HCT116 (cell line): ENCODE data around the gene POLR1B. TPM values are rescaled to one million over a fixed set of nuclear protein-coding genes. Genes with fewer than 3 reads are reported as not detected.

Source experiments
- ATAC-seq: fragments of 200-7000 bp; cut with Tn5 transposase; 2 replicates; pipeline ENCODE4 v1.9.1; 2020; ENCODE audit warnings: mild to moderate bottlenecking, moderate library complexity
- BruUV-seq: library from RNA; stranded (reverse); fragments of 400-500 nt; replicated peaks from 2 replicates; lab custom pipeline; 2021; lab: Mats Ljungman, UMichigan
- CTCF ChIA-PET: fragments of 300-600 bp; sonication (Branson Sonifier 250); formaldehyde crosslinking; loops from one replicate; lab custom pipeline; 2021; ENCODE audit warnings: antibody characterized with exemption; lab: Charles Lee
- POLR2A ChIA-PET: fragments of 300-600, 350-600 bp; sonication (Branson Sonifier 250); formaldehyde crosslinking; loops from one replicate; lab custom pipeline; 2021; ENCODE audit warnings: antibody characterized with exemption; lab: Charles Lee
- RAD21 ChIA-PET, 2 experiments: fragments of 300-600 bp; sonication (Branson Sonifier 250); formaldehyde crosslinking; loops; one replicate each; lab custom pipeline; 2023; ENCODE audit warnings: low total read pairs in 2 of 2; ENCODE audit not compliant: uncharacterized antibody in 2 of 2, unreplicated experiment in 2 of 2, low non-redundant PET in 1 of 2; lab: Charles Lee
- DNase-seq: peaks from one replicate; pipeline ENCODE4 v3.0.0-alpha.2; 2010; ENCODE audit warnings: low read depth, low spot score
- H2AFZ ChIP-seq: fragments of 200-600 bp; shearing (Covaris generic), sonication (generic); 2 replicates; pipeline ENCODE4 v1.6.1; 2017; ENCODE audit warnings: low read depth, mixed run types, mixed read lengths, antibody characterized with exemption, low read length; ENCODE audit not compliant: poor library complexity, severe bottlenecking
- H3K27ac ChIP-seq: 2 replicates; pipeline ENCODE4 v1.5.1; 2012; ENCODE audit warnings: low read depth, low read length
- H3K27me3 ChIP-seq: fragments of 200-600 bp; sonication (generic); 2 replicates; pipeline ENCODE4 v1.6.1; 2016; ENCODE audit warnings: mixed run types, low read length, mixed read lengths; ENCODE audit not compliant: insufficient read depth
- H3K36me3 ChIP-seq, 2 experiments: fragments of 200-500 bp in 1 of 2; fragments of 200-600 bp in 1 of 2; sonication (Bioruptor generic) in 1 of 2; sonication (generic) in 1 of 2; 2 replicates each; pipeline versions ENCODE4 v1.5.1 to v1.6.1; 2014 to 2016; ENCODE audit warnings: low read length in 2 of 2, inconsistent platforms in 1 of 2, mixed read lengths in 1 of 2, mixed run types in 1 of 2; ENCODE audit not compliant: insufficient read depth in 2 of 2, control insufficient read depth in 1 of 2
- H3K4me1 ChIP-seq, 2 experiments: fragments of 200-600 bp in 1 of 2; sonication (generic) in 1 of 2; 2 replicates each; pipeline versions ENCODE4 v1.5.1 to v1.6.1; 2012 to 2017; ENCODE audit warnings: low read length in 2 of 2, inconsistent platforms in 1 of 2, mild to moderate bottlenecking in 1 of 2, mixed read lengths in 1 of 2, mixed run types in 1 of 2, moderate library complexity in 1 of 2; ENCODE audit not compliant: insufficient read depth in 2 of 2, control insufficient read depth in 1 of 2
- H3K4me2 ChIP-seq: fragments of 200-600 bp; sonication (generic); 2 replicates; pipeline ENCODE4 v1.6.1; 2017; ENCODE audit warnings: mixed run types, low read length, mixed read lengths
- H3K4me3 ChIP-seq, 2 experiments: fragments of 200-600 bp in 1 of 2; sonication (generic) in 1 of 2; replicated peaks in 1 of 2; 2 replicates each; pipeline ENCODE4 v1.5.1; 2011 to 2016; ENCODE audit warnings: low read length in 2 of 2, control low read depth in 1 of 2, low read depth in 1 of 2, mild to moderate bottlenecking in 1 of 2, mixed read lengths in 1 of 2, mixed run types in 1 of 2
- H3K79me2 ChIP-seq: fragments of 200-600 bp; sonication (generic); 2 replicates; pipeline ENCODE4 v1.6.1; 2017; ENCODE audit warnings: mild to moderate bottlenecking, mixed run types, low read length, moderate library complexity, mixed read lengths; ENCODE audit not compliant: insufficient read depth
- H3K9ac ChIP-seq: fragments of 200-600 bp; sonication (generic); 2 replicates; pipeline ENCODE4 v1.6.1; 2016; ENCODE audit warnings: low read length, mixed read lengths
- H3K9me2 ChIP-seq: fragments of 200-600 bp; sonication (generic), shearing (Covaris generic); 2 replicates; pipeline ENCODE4 v1.6.1; 2017; ENCODE audit warnings: mixed run types, mild to moderate bottlenecking, moderate library complexity; ENCODE audit not compliant: insufficient read depth
- H3K9me3 ChIP-seq, 2 experiments: fragments of 200-500 bp in 1 of 2; fragments of 200-600 bp in 1 of 2; sonication (Bioruptor generic) in 1 of 2; sonication (generic) in 1 of 2; 2 replicates each; pipeline ENCODE4 v1.6.1; 2014 to 2017; ENCODE audit warnings: low read length in 2 of 2, mixed read lengths in 2 of 2, inconsistent platforms in 1 of 2, low read depth in 1 of 2, mild to moderate bottlenecking in 1 of 2, mixed run types in 1 of 2, moderate library complexity in 1 of 2; ENCODE audit not compliant: control insufficient read depth in 1 of 2, insufficient read depth in 1 of 2
- H4K20me1 ChIP-seq: fragments of 200-600 bp; sonication (generic), shearing (Covaris generic); 2 replicates; pipeline ENCODE4 v1.6.1; 2017; ENCODE audit warnings: mixed run types, mild to moderate bottlenecking, moderate library complexity; ENCODE audit not compliant: insufficient read depth
- CBX3 ChIP-seq: IDR thresholded peaks from 2 replicates; pipeline ENCODE4 v1.6.1; 2012; ENCODE audit warnings: low read depth
- CEBPB ChIP-seq: IDR thresholded peaks from 2 replicates; pipeline ENCODE4 v1.6.1; 2012; ENCODE audit warnings: low read depth
- EGR1 ChIP-seq: IDR thresholded peaks from 2 replicates; pipeline ENCODE4 v1.6.1; 2012; ENCODE audit warnings: low read depth
- ELF1 ChIP-seq: IDR thresholded peaks from 2 replicates; pipeline ENCODE4 v1.6.1; 2012; ENCODE audit warnings: low read depth, borderline replicate concordance
- EZH2 ChIP-seq: fragments of 200-600 bp; sonication (generic); IDR thresholded peaks from 2 replicates; pipeline ENCODE4 v1.6.1; 2017; ENCODE audit warnings: antibody characterized with exemption, mixed run types
- EZH2phosphoT487 ChIP-seq: fragments of 200-600 bp; IDR thresholded peaks from 2 replicates; pipeline ENCODE4 v1.6.1; 2018; ENCODE audit warnings: antibody characterized with exemption, borderline replicate concordance
- JUND ChIP-seq: IDR thresholded peaks from 2 replicates; pipeline ENCODE4 v1.6.1; 2012
- POLR2A ChIP-seq: IDR thresholded peaks from 2 replicates; pipeline ENCODE4 v1.7.0; 2011; ENCODE audit warnings: borderline replicate concordance; ENCODE audit not compliant: insufficient read depth, insufficient read length; ENCODE audit errors: extremely low read depth
- POLR2AphosphoS5 ChIP-seq: IDR thresholded peaks from 2 replicates; pipeline ENCODE4 v1.6.1; 2011; ENCODE audit warnings: mild to moderate bottlenecking, low read depth, low read length, moderate library complexity
- RAD21 ChIP-seq: IDR thresholded peaks from 2 replicates; pipeline ENCODE4 v1.6.1; 2012; ENCODE audit warnings: low read depth, mild to moderate bottlenecking
- REST ChIP-seq: IDR thresholded peaks from 2 replicates; pipeline ENCODE4 v1.6.1; 2012; ENCODE audit warnings: low read depth
- SIN3A ChIP-seq: IDR thresholded peaks from 2 replicates; pipeline ENCODE4 v1.6.1; 2012; ENCODE audit warnings: low read depth
- SRF ChIP-seq: IDR thresholded peaks from 2 replicates; pipeline ENCODE4 v1.6.1; 2012; ENCODE audit warnings: low read depth
- YY1 ChIP-seq: IDR thresholded peaks from 2 replicates; pipeline ENCODE4 v1.6.1; 2011; ENCODE audit warnings: low read length, low read depth, moderate library complexity, mild to moderate bottlenecking; ENCODE audit not compliant: insufficient replicate concordance; ENCODE audit errors: extremely low read depth
- ZFX ChIP-seq: fragments of 450-650 bp; IDR thresholded peaks from 2 replicates; pipeline ENCODE4 v1.6.1; 2017
- ZNF274 ChIP-seq: fragments of 200-500 bp; sonication (Bioruptor generic); IDR thresholded peaks from 2 replicates; pipeline ENCODE4 v1.6.1; 2014; ENCODE audit warnings: mild to moderate bottlenecking, low read depth, low read length, inconsistent platforms
- intact Hi-C: fragments of 100-400 bp; cut with micrococcal nuclease; formaldehyde crosslinking; loops from 2 replicates; pipeline ENCODE4 v1.10.0; 2022
- total RNA-seq: library from RNA; stranded (reverse); gene quantifications from one replicate; pipeline ENCODE4 v1.2.1, GENCODE V29; 2021; ENCODE audit not compliant: unreplicated experiment
- TF ChIP-seq, protein P1 (sequence below): IDR thresholded peaks from 2 replicates; pipeline ENCODE4 v1.6.1; 2012
- TF ChIP-seq, protein P2 (sequence below): IDR thresholded peaks from 2 replicates; pipeline ENCODE4 v1.6.1; 2011; ENCODE audit warnings: mild to moderate bottlenecking, low read length, moderate library complexity; ENCODE audit not compliant: insufficient replicate concordance; ENCODE audit errors: extremely low read depth

The POLR1B gene
- total RNA-seq, 1 experiment from 2014 or later = 57.7 TPM

- Histone ChIP-seq H2AFZ (no peak overlapping the region), H3K36me3 (peaks cover 14 to 20% of the 10 kb centered on the region in 2 experiments), H3K4me3 (no peak overlapping the region), H3K27me3 (no peaks in the 10 kb centered on the region), H3K9ac (no peak overlapping the region), H3K27ac (no peak overlapping the region), H3K4me1 (no peaks in the 10 kb centered on the region), H3K9me2 (no peaks in the 10 kb centered on the region), H3K79me2 (no peaks in the 10 kb centered on the region)
- ChIA-PET POLR2A (no interaction called here), RAD21 (no interaction called here), CTCF (no interaction called here)
- ATAC-seq (no peak), DNase-seq (no peak)
- BruUV-seq = no TSS peak
- intact Hi-C loops = no loop called here
- TF ChIP-seq YY1 = no peak
- TF ChIP-seq, all 23 proteins: peak for 0
- Histone ChIP-seq H3K4me2 (no peak overlapping the region), H3K9me3 (no peaks in the 10 kb centered on the region), H4K20me1 (no peaks in the 10 kb centered on the region)
Observed at GRCh38 chr2:112528541-112528940, 13.7 kb upstream of the POLR1B start.

- intact Hi-C loops = no loop called here
- CTCF ChIA-PET = no interaction called here
- Histone ChIP-seq H2AFZ (no peak overlapping the region), H4K20me1 (no peaks in the 10 kb centered on the region), H3K9me2 (no peaks in the 10 kb centered on the region), H3K27me3 (no peaks in the 10 kb centered on the region), H3K79me2 (no peaks in the 10 kb centered on the region), H3K9ac (no peak overlapping the region), H3K9me3 (no peaks in the 10 kb centered on the region), H3K4me3 (no peak overlapping the region), H3K4me1 (no peaks in the 10 kb centered on the region), H3K36me3 (peaks cover 14 to 20% of the 10 kb centered on the region in 2 experiments), H3K4me2 (no peak overlapping the region), H3K27ac (no peak overlapping the region)
- no peak for TF ChIP-seq CEBPB
- no peak for TF ChIP-seq SRF
- TF ChIP-seq CBX3 = no peak
- TF ChIP-seq, protein P1, sequence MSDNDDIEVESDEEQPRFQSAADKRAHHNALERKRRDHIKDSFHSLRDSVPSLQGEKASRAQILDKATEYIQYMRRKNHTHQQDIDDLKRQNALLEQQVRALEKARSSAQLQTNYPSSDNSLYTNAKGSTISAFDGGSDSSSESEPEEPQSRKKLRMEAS = no peak
- TF ChIP-seq, protein P2, sequence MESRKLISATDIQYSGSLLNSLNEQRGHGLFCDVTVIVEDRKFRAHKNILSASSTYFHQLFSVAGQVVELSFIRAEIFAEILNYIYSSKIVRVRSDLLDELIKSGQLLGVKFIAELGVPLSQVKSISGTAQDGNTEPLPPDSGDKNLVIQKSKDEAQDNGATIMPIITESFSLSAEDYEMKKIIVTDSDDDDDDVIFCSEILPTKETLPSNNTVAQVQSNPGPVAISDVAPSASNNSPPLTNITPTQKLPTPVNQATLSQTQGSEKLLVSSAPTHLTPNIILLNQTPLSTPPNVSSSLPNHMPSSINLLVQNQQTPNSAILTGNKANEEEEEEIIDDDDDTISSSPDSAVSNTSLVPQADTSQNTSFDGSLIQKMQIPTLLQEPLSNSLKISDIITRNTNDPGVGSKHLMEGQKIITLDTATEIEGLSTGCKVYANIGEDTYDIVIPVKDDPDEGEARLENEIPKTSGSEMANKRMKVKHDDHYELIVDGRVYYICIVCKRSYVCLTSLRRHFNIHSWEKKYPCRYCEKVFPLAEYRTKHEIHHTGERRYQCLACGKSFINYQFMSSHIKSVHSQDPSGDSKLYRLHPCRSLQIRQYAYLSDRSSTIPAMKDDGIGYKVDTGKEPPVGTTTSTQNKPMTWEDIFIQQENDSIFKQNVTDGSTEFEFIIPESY = no peak
- TF ChIP-seq EGR1 = no peak
- no peak for TF ChIP-seq EZH2
- TF ChIP-seq ZNF274 = no peak
- TF ChIP-seq SIN3A = no peak
- no peak for TF ChIP-seq POLR2AphosphoS5
- no peak for TF ChIP-seq ZFX
- TF ChIP-seq REST = no peak
- no peak for TF ChIP-seq EZH2phosphoT487
- TF ChIP-seq JUND = no peak
- no peak for TF ChIP-seq YY1
- TF ChIP-seq RAD21 = no peak
- no peak for TF ChIP-seq POLR2A
- no peak for TF ChIP-seq ELF1
- POLR2A ChIA-PET = no interaction called here
- BruUV-seq = no TSS peak
- RAD21 ChIA-PET = no interaction called here
- DNase-seq (no peak), ATAC-seq (no peak)
Observed at GRCh38 chr2:112529757-112530156, 12.5 kb upstream of the POLR1B start.
